Suprapubic skin (tissue), 4 donors: ENCODE data around the gene HBE1. TPM values are rescaled to one million over a fixed set of nuclear protein-coding genes. Genes with fewer than 3 reads are reported as not detected.

Source experiments
- DNase-seq, 2 donors: peaks; one replicate each; pipeline ENCODE4 v3.0.0-alpha.2; 2019; ENCODE audit warnings: low spot score in 2 of 2
- H3K27ac ChIP-seq: fragments of 200-600 bp; sonication (generic); one replicate; pipeline ENCODE4 v1.5.1; 2019
- H3K27me3 ChIP-seq: fragments of 200-600 bp; sonication (generic); one replicate; pipeline ENCODE4 v1.5.1; 2019
- H3K36me3 ChIP-seq: fragments of 200-600 bp; sonication (generic); one replicate; pipeline ENCODE4 v1.5.1; 2019
- H3K4me1 ChIP-seq: fragments of 200-600 bp; sonication (generic); one replicate; pipeline ENCODE4 v1.5.1; 2019
- H3K4me3 ChIP-seq: fragments of 200-600 bp; sonication (generic); one replicate; pipeline ENCODE4 v1.5.1; 2019; ENCODE audit warnings: mild to moderate bottlenecking
- H3K9me3 ChIP-seq: fragments of 200-600 bp; sonication (generic); one replicate; pipeline ENCODE4 v1.5.1; 2019
- CTCF ChIP-seq, 2 donors: fragments of 200-600 bp in 1 of 2; fragments of 450-650 bp in 1 of 2; sonication (generic) in 1 of 2; IDR thresholded peaks; one replicate each; pipeline ENCODE4 v1.5.1; 2016 to 2019; ENCODE audit warnings: antibody characterized with exemption in 2 of 2, mild to moderate bottlenecking in 1 of 2, moderate library complexity in 1 of 2
- EP300 ChIP-seq: sonication (generic); formaldehyde crosslinking; IDR thresholded peaks from one replicate; pipeline ENCODE4 v1.6.1; 2017; ENCODE audit warnings: antibody characterized with exemption
- POLR2A ChIP-seq, 2 donors: fragments of 450-650 bp; IDR thresholded peaks; one replicate each; pipeline ENCODE4 v1.6.1; 2017; ENCODE audit warnings: antibody characterized with exemption in 2 of 2, mild to moderate bottlenecking in 2 of 2, moderate library complexity in 2 of 2
- POLR2AphosphoS5 ChIP-seq, 3 donors: sonication (generic); formaldehyde crosslinking; IDR thresholded peaks; one replicate each; pipeline ENCODE4 v1.6.1; 2017; ENCODE audit warnings: antibody characterized with exemption in 3 of 3
- WGBS: methylation state at CpG from one replicate; pipeline ENCODE4 v1.1.5; 2018; 5-methylcytosine and 5-hydroxymethylcytosine counted together
- total RNA-seq, 4 donors: library from RNA; depleted of rRNA; stranded (reverse); fragments of >200 nt; gene quantifications; one replicate each; pipeline ENCODE4 v1.1.0, GENCODE V29; 2016

The HBE1 gene
- total RNA-seq, 4 donors from 2014 or later: 1.9 TPM; not detected in 3

- TF ChIP-seq CTCF (IDR thresholded peaks at IDR 0.05) (no peak), EP300 (no peak), POLR2AphosphoS5 (IDR thresholded peaks at IDR 0.05) (no peak), POLR2A (IDR thresholded peaks at IDR 0.05) (no peak)
- Histone ChIP-seq H3K27ac (no peak overlapping the region), H3K36me3 (no peaks in the 10 kb centered on the region), H3K27me3 (no peaks in the 10 kb centered on the region), H3K9me3 (no peaks in the 10 kb centered on the region), H3K4me1 (no peaks in the 10 kb centered on the region), H3K4me3 (no peak overlapping the region)
- DNase-seq: no peak
- WGBS: 95% methylated on average over 1 of the region's 1 CpG
Measured at GRCh38 chr11:5304046-5304445, 34.3 kb upstream of the HBE1 start.

- no peak overlapping the region for H3K27ac ChIP-seq
- H3K36me3 ChIP-seq: no peaks in the 10 kb centered on the region
- H3K4me3 ChIP-seq: no peak overlapping the region
- WGBS: 72% methylated on average over 5 of the region's 5 CpGs
- H3K9me3 ChIP-seq: no peaks in the 10 kb centered on the region
- H3K27me3 ChIP-seq: no peaks in the 10 kb centered on the region
- DNase-seq: no peak
- TF ChIP-seq CTCF (IDR thresholded peaks at IDR 0.05) (no peak), POLR2A (IDR thresholded peaks at IDR 0.05) (no peak), POLR2AphosphoS5 (IDR thresholded peaks at IDR 0.05) (no peak), EP300 (no peak)
- no peaks in the 10 kb centered on the region for H3K4me1 ChIP-seq
Measured at GRCh38 chr11:5303626-5304025, 33.9 kb upstream of the HBE1 start.

GRCh38 chr11:5301846-5302245, 32.1 kb upstream of the HBE1 start, which contains the start of gene OR51B4:
OR51B4 (minus strand) TSS chr11:5301946; CDS start chr11:5301946, 0 bp downstream.
- no peaks in the 10 kb centered on the region for H3K27me3 ChIP-seq
- no peak within 1 kb of the TSS for H3K27ac ChIP-seq
- TF ChIP-seq POLR2AphosphoS5 (IDR thresholded peaks at IDR 0.05) (no peak), EP300 (no peak), CTCF (IDR thresholded peaks at IDR 0.05) (no peak), POLR2A (IDR thresholded peaks at IDR 0.05) (no peak)
- H3K36me3 ChIP-seq: no peaks in the 10 kb centered on the region
- H3K9me3 ChIP-seq: no peaks in the 10 kb centered on the region
- no peaks in the 10 kb centered on the region for H3K4me1 ChIP-seq
- WGBS: 91% methylated on average over 2 of the region's 2 CpGs
- no peak for DNase-seq
- no peak within 1 kb of the TSS for H3K4me3 ChIP-seq

DNA sequence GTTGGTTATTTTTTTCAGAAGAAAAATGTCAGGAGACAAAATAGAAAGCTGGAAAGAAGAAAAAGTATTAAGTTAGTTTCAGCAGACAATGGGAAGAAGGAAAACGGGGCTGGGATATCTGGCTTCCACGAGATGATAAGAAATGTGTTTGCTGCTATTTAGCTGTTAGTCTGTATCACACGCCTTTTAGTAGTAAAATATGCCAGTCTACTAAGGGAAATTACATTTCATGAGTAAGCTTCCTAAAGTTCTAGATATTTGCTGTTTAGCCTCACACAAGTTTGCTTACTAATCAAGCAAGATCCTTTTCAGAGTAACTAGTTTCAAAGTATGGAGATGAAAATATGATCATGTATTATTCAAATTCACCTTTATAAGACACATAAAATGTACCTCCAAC, 30.5 kb upstream of the HBE1 start:
- WGBS: 69% methylated on average over 3 of the region's 3 CpGs
- no peak for DNase-seq
- no peak for TF ChIP-seq CTCF (IDR thresholded peaks at IDR 0.05)
- no peaks in the 10 kb centered on the region for H3K4me1 ChIP-seq
- no peak overlapping the region for H3K27ac ChIP-seq
- H3K9me3 ChIP-seq: no peaks in the 10 kb centered on the region
- H3K27me3 ChIP-seq: no peaks in the 10 kb centered on the region
- H3K36me3 ChIP-seq: no peaks in the 10 kb centered on the region
- H3K4me3 ChIP-seq: no peak overlapping the region

GRCh38 chr11:5298451-5298850, 28.7 kb upstream of the HBE1 start:
- no peak for DNase-seq
- H3K4me1 ChIP-seq: no peaks in the 10 kb centered on the region
- no peaks in the 10 kb centered on the region for H3K27me3 ChIP-seq
- H3K27ac ChIP-seq: no peak overlapping the region
- WGBS: 0% methylated on average over 1 of the region's 1 CpG
- TF ChIP-seq CTCF (IDR thresholded peaks at IDR 0.05) (no peak), EP300 (no peak), POLR2AphosphoS5 (IDR thresholded peaks at IDR 0.05) (no peak), POLR2A (IDR thresholded peaks at IDR 0.05) (no peak)
- no peaks in the 10 kb centered on the region for H3K9me3 ChIP-seq
- H3K36me3 ChIP-seq: no peaks in the 10 kb centered on the region
- no peak overlapping the region for H3K4me3 ChIP-seq
